KOPT-K1 (cell line): ENCODE measurements around the gene ALG6.
"Not testable (repeated sequence)": the region's sequence is repeated elsewhere in the genome, so short reads cannot be mapped to it uniquely, and the experiment has no call there.

Experiments
- H3K27ac ChIP-seq: fragments of 200-600 bp; sonication (generic); 2 replicates; pipeline ENCODE4 v1.5.1; 2016; ENCODE audit warnings: antibody characterized with exemption, mild to moderate bottlenecking, low read depth, low read length; ENCODE audit not compliant: poor library complexity, severe bottlenecking
- H3K36me3 ChIP-seq: fragments of 200-600 bp; sonication (generic); 2 replicates; pipeline ENCODE4 v1.5.1; 2017; ENCODE audit warnings: antibody characterized with exemption, mild to moderate bottlenecking, low read length, moderate library complexity; ENCODE audit not compliant: insufficient read depth
- H3K9me3 ChIP-seq: fragments of 200-600 bp; sonication (generic); 2 replicates; pipeline ENCODE4 v1.5.1; 2017; ENCODE audit warnings: antibody characterized with exemption, low read length, mild to moderate bottlenecking; ENCODE audit not compliant: insufficient read depth, poor library complexity, severe bottlenecking

ALG6 gene

GRCh38 chr1:63325279-63325985 is 42.0 kb upstream of the ALG6 start:
- no peak overlapping the region for H3K27ac ChIP-seq
- no peaks in the 10 kb centered on the region for H3K36me3 ChIP-seq
- peaks cover 21% of the 10 kb centered on the region for H3K9me3 ChIP-seq

GRCh38 chr1:63326106-63326472 is 41.3 kb upstream of the ALG6 start:
- Histone ChIP-seq H3K36me3 (no peaks in the 10 kb centered on the region), H3K9me3 (peaks cover 21% of the 10 kb centered on the region), H3K27ac (no peak overlapping the region)

DNA sequence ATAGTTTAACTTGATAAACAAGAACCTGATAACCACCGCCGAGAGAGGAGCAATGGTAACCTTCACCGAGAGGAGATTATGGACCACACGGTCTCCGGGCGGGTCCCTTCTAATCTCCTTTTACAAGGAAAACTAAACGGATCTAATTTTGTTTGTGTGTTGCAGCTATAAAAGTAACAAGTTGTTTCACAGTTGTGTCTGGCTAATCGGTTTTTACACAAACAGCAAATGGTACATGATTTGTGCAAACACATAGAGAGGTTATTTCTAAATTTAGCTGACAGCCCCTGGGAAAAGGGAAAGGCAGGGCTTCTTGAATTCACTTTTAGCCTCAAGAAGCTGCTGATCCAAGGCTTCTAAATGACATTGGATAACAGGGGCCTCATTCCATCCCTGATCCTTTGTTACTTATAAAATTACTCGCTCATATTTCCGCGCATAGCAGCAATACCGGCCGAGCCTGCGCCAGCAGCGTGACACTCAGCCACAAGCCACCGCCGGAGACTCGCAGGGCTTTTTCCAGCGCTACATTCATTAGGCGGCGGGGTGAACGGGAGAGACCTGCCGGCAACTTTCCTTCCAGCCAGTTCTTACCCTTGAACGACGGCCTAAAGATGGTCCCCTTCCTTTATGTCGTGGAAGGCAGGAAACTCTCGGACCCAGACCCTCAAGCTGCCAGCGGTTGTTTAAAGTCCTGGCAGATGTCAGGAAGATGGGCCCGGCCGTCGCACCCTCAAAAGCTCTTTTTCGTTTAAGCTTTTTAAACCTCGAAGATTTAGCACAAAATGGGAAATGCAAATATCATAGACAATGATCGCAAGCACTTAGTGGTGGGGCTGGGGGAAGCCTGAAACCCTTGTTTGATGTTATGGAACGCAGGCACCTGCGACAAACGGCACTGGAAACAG is 40.7 kb upstream of the ALG6 start:
- H3K9me3 ChIP-seq = peaks cover 19% of the 10 kb centered on the region
- no peak overlapping the region for H3K27ac ChIP-seq
- H3K36me3 ChIP-seq = no peaks in the 10 kb centered on the region

GRCh38 chr1:63327417-63328054 is 39.9 kb upstream of the ALG6 start:
- peaks cover 11% of the 10 kb centered on the region for H3K9me3 ChIP-seq
- no peak overlapping the region for H3K27ac ChIP-seq
- no peaks in the 10 kb centered on the region for H3K36me3 ChIP-seq

DNA sequence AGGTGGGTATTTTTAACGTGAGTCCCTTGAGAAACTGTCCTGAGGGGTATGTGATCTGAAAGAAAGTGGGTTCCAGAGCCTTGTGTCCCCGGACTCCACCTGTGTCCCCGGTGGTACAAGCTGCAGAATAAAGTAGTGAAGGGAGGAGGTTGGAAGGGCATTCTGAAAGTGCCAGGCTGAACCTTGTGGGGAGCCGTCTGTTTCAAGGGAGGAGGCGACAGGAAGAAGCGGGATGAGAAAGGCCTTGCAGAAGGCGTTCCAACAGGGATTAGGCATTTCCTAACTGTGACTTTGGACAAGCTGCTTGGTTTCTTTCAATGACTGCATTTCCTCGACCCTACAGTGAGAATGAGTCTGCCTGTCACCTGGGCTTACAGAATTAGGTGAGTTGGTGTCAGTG is 39.3 kb upstream of the ALG6 start:
- Histone ChIP-seq H3K9me3 (peaks cover 5% of the 10 kb centered on the region), H3K36me3 (no peaks in the 10 kb centered on the region), H3K27ac (no peak overlapping the region)

GRCh38 chr1:63328781-63329180 is 38.6 kb upstream of the ALG6 start:
- no peaks in the 10 kb centered on the region for H3K9me3 ChIP-seq
- no peaks in the 10 kb centered on the region for H3K36me3 ChIP-seq
- H3K27ac ChIP-seq = no peak overlapping the region

DNA sequence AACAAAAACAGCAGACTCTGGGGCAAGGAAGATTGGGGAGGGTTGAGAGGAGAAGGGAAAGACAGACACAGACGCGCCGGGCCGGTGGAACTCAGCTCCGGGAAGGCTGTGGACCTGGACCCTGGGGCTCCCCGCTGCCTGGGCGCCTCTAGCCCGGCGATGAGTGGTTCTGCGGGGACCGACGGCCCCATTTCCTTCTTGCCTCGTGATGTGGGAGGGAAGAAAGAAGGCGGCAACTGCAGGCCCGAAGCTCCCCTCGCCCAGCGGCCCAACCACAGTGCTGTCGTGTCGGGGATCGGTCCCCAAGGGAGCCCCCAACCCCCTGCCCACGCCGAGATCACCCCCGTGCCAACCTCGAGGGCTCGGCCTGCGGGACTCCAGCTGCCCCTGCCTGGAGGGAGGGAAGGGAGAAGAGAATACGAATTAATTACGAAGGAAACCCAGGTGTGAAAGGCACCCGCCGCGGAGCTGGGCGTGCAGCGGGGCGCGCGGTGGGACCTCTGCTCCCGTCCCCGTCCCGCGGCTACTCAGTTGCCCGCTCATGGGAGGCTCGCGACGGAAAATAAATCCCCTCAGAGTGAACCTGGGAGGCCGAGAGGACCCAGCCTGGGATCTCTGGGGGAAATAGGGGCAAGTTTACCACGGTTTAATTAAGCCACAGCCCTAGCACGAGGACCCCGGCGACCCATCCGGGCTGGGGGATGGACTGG is 37.7 kb upstream of the ALG6 start:
- no peak overlapping the region for H3K27ac ChIP-seq
- H3K9me3 ChIP-seq = no peaks in the 10 kb centered on the region
- no peaks in the 10 kb centered on the region for H3K36me3 ChIP-seq

GRCh38 chr1:63330331-63330916 is 37.0 kb upstream of the ALG6 start:
- Histone ChIP-seq H3K27ac (no peak overlapping the region), H3K36me3 (no peaks in the 10 kb centered on the region), H3K9me3 (no peaks in the 10 kb centered on the region)

- Histone ChIP-seq H3K36me3 (no peaks in the 10 kb centered on the region), H3K9me3 (no peaks in the 10 kb centered on the region), H3K27ac (no peak overlapping the region)
Observed at GRCh38 chr1:63342402-63342801, 25.0 kb upstream of the ALG6 start.

DNA sequence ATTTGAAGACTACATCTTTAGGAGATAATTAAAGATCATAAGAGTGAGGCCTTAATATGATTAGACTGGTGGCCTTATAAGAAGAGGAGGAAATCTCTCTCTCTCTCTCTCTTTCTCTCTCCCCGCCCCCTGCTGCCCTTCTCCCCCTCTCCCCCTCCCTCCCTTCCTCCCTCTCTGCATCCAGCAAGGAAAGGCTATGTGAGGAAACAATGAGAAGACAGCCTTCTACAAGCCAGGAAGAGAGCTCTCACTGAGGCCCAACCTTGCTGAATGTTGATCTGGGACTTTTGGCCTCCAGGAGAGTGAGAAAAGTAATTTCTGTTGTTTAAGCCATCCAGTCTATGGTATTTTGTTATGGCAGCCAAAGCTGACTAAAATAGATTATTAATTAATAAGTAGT is 23.5 kb upstream of the ALG6 start:
- Histone ChIP-seq H3K36me3 (no peaks in the 10 kb centered on the region), H3K9me3 (no peaks in the 10 kb centered on the region), H3K27ac (no peak overlapping the region)

DNA sequence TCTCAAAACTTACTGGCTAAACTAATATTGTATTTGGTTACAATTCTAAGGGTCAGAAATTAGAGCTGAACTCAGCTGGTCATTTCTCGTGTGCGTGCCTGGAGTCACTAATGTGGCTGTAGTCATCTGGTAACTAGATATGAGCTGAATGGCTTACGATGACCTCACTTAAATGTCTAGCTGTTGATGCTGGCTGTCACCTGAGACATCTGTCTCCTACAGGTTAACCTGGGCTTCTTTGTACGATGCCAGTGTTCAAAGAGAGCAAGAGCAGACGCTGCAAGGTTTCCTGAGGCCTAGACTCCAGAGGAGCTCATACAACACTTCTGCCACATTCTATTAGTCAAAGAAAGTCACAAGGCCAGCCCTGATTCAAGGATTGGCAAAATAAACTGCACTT is 17.1 kb upstream of the ALG6 start:
- no peak overlapping the region for H3K27ac ChIP-seq
- no peaks in the 10 kb centered on the region for H3K9me3 ChIP-seq
- H3K36me3 ChIP-seq = no peaks in the 10 kb centered on the region

DNA sequence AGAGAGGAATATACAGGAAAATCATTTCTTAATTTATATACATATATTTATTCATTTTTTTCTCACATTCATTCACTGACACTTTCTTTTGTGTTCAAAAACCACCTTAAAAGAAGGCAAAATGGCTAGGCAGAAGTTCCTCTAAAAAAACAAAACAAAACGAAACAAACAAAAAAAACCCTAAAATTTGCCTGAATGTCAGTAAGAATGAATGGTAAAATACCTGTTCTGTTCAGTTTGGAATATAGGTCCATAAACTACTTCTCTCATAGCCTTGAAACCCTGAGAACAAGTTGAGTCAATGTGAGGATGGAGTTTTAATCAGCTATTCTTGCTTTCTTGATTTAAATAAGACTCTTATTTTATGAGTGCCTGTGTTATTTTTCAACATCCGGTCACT is 14.7 kb upstream of the ALG6 start:
- Histone ChIP-seq H3K36me3 (no peaks in the 10 kb centered on the region), H3K27ac (no peak overlapping the region), H3K9me3 (no peaks in the 10 kb centered on the region)

GRCh38 chr1:63356234-63356633 is 11.2 kb upstream of the ALG6 start:
- H3K9me3 ChIP-seq, H3K36me3 ChIP-seq, H3K27ac ChIP-seq: not testable (repeated sequence)

GRCh38 chr1:63359561-63359960 is 7.9 kb upstream of the ALG6 start:
- Histone ChIP-seq H3K36me3 (no peaks in the 10 kb centered on the region), H3K27ac (no peak overlapping the region), H3K9me3 (no peaks in the 10 kb centered on the region)

- no peaks in the 10 kb centered on the region for H3K36me3 ChIP-seq
- no peak overlapping the region for H3K27ac ChIP-seq
- no peaks in the 10 kb centered on the region for H3K9me3 ChIP-seq
Observed at GRCh38 chr1:63362073-63362472, 5.4 kb upstream of the ALG6 start.
